ENCODE measurements around the gene CLDN22. TPM values are rescaled to one million over a fixed set of nuclear protein-coding genes. Genes with fewer than 3 reads are reported as not detected.

The CLDN22 gene
- total and polyA plus RNA-seq, 11 donors: not detected

GRCh38 chr4:183300070-183300469 lies 20.0 kb downstream of the CLDN22 start:
- ATAC-seq: no peak
- intact Hi-C loops (cut with DNase I): no loop called here
- Histone ChIP-seq H3K27me3 (no peaks in the 10 kb centered on the region), H3K36me3 (peaks cover 0 to 53% (median 17%) of the 10 kb centered on the region in 9 donors), H3K4me1 (peaks cover 0 to 10% (median 0%) of the 10 kb centered on the region in 12 donors), H3K9me3 (no peaks in the 10 kb centered on the region), H3K27ac (no peak overlapping the region), H3K4me3 (no peak overlapping the region)
- 52 to 56% (median 54%) methylated on average over 6 of the region's 6 CpGs for WGBS, 4 donors
- TF ChIP-seq CTCF (IDR thresholded peaks at IDR 0.05): no peak
- DNase-seq: no peak

DNA sequence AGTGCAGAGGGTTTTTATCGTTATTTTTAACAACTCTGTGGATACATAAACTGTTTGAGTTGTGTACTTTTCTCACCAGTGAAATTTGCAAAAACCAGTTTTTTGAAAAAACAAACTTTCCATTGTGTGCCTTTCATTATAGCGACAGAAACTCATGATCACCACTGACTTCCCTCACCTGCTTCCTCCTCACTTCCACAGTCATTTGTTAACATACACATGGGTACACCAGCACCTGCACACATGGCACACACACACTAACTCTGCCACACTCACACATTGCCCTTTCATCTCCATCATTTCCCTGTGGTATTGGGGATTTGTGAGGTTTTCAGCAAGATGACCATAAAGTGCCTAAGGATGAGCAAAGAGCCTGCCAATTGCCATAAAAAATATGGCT lies 20.6 kb downstream of the CLDN22 start:
- intact Hi-C loops (cut with DNase I): no loop called here
- peaks cover 0 to 53% (median 22%) of the 10 kb centered on the region in 9 donors for H3K36me3 ChIP-seq
- no peak for ATAC-seq
- H3K27ac ChIP-seq: no peak overlapping the region
- H3K27me3 ChIP-seq: no peaks in the 10 kb centered on the region
- no peak overlapping the region for H3K4me3 ChIP-seq
- DNase-seq: no peak
- 73 to 86% (median 76%) methylated on average over 2 of the region's 2 CpGs for WGBS, 4 donors
- no peaks in the 10 kb centered on the region for H3K9me3 ChIP-seq
- no peak for TF ChIP-seq POLR2A (IDR thresholded peaks at IDR 0.05)
- no peak for TF ChIP-seq CTCF (IDR thresholded peaks at IDR 0.05)
- peaks cover 0 to 10% (median 0%) of the 10 kb centered on the region in 12 donors for H3K4me1 ChIP-seq

DNA sequence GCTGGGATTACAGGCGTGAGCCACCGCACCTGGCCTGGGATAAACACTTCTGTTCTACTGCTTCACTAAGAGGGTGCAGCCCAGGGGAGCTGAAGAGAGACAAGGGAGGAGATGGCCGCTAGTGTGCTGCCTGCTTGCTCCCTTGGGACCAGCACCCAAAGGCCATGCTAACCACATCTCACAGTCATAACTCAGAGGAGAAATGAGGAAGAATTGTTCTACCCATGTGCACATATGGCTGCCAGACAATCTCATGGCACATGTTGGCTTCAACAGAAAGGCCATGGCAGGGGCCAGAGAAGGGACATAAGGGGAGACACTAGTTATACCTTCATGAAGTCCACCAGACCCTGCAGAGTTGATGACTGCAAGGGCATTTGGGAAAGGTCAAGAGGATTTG lies 22.4 kb downstream of the CLDN22 start:
- TF ChIP-seq POLR2A (IDR thresholded peaks at IDR 0.05) (no peak), CTCF (IDR thresholded peaks at IDR 0.05) (no peak)
- H3K4me1 ChIP-seq: peaks cover 0 to 10% (median 0%) of the 10 kb centered on the region in 12 donors
- intact Hi-C loops (cut with DNase I): no loop called here
- no peak overlapping the region for H3K27ac ChIP-seq
- WGBS, 4 donors: 96 to 100% (median 99%) methylated on average over 3 of the region's 3 CpGs
- no peak overlapping the region for H3K4me3 ChIP-seq
- no peak for DNase-seq
- no peak for ATAC-seq
- no peaks in the 10 kb centered on the region for H3K27me3 ChIP-seq
- H3K9me3 ChIP-seq: no peaks in the 10 kb centered on the region
- H3K36me3 ChIP-seq: peaks cover 0 to 65% (median 22%) of the 10 kb centered on the region in 9 donors

GRCh38 chr4:183295711-183296110 lies 24.4 kb downstream of the CLDN22 start:
- Histone ChIP-seq H3K27ac (no peak overlapping the region), H3K4me3 (no peak overlapping the region), H3K4me1 (peaks cover 0 to 7% (median 0%) of the 10 kb centered on the region in 12 donors), H3K9me3 (no peaks in the 10 kb centered on the region), H3K36me3 (peaks cover 0 to 76% (median 25%) of the 10 kb centered on the region in 9 donors), H3K27me3 (no peaks in the 10 kb centered on the region)
- WGBS, 4 donors: 80 to 85% (median 84%) methylated on average over 10 of the region's 10 CpGs
- ATAC-seq (no peak), DNase-seq (no peak)
- TF ChIP-seq CTCF (IDR thresholded peaks at IDR 0.05) (no peak), POLR2A (IDR thresholded peaks at IDR 0.05) (no peak)
- intact Hi-C loops (cut with DNase I): no loop called here

Data from heart left ventricle (tissue), 16 donors.